Endothelial cell of umbilical vein (primary cell): ENCODE results near the gene SSC5D.

ENCODE experiments used
- CTCF ChIP-seq, 2 donors: IDR thresholded peaks; 1 replicate in 1 of 2; 2 replicates in 1 of 2; pipeline ENCODE4 v1.5.1; 2011; ENCODE audit warnings: low read length in 2 of 2, mild to moderate bottlenecking in 2 of 2, moderate library complexity in 2 of 2, control low read depth in 1 of 2, inconsistent platforms in 1 of 2, low read depth in 1 of 2; ENCODE audit not compliant: insufficient read depth in 1 of 2; ENCODE audit errors: extremely low read depth in 1 of 2
- EZH2 ChIP-seq: IDR thresholded peaks from 2 replicates; pipeline ENCODE4 v1.6.1; 2012; ENCODE audit warnings: borderline replicate concordance, low read depth, mild to moderate bottlenecking, moderate library complexity, low read length, inconsistent platforms; ENCODE audit not compliant: severe bottlenecking
- FOS ChIP-seq: IDR thresholded peaks from 2 replicates; pipeline ENCODE4 v1.6.1; 2011; ENCODE audit warnings: mild to moderate bottlenecking, low read length, moderate library complexity, borderline replicate concordance; ENCODE audit not compliant: insufficient read depth
- JUN ChIP-seq: IDR thresholded peaks from 2 replicates; pipeline ENCODE4 v1.6.1; 2011; ENCODE audit warnings: borderline replicate concordance, low read depth; ENCODE audit not compliant: insufficient read length, insufficient read depth
- MAX ChIP-seq: IDR thresholded peaks from 2 replicates; pipeline ENCODE4 v1.6.1; 2011; ENCODE audit not compliant: insufficient read depth, insufficient read length
- MYC ChIP-seq: IDR thresholded peaks from one replicate; pipeline ENCODE4 v1.6.1; 2011; ENCODE audit warnings: mild to moderate bottlenecking, low read depth, low read length
- POLR2A ChIP-seq: IDR thresholded peaks from 2 replicates; pipeline ENCODE4 v1.6.1; 2012; ENCODE audit warnings: low read depth, mild to moderate bottlenecking, control low read depth, low read length
- POLR2AphosphoS5 ChIP-seq: IDR thresholded peaks from 2 replicates; pipeline ENCODE4 v1.6.1; 2012; ENCODE audit warnings: low read depth, mild to moderate bottlenecking, control low read depth, low read length, moderate library complexity; ENCODE audit not compliant: insufficient read depth

- TF ChIP-seq POLR2A (no peak), EZH2 (no peak), MAX (no peak), CTCF (IDR thresholded peaks at IDR 0.05; ENCODE audit: extremely low read depth in 1 of 2, insufficient read depth in 1 of 2, low read depth in 1 of 2, low read length in 2 of 2) (no peak), POLR2AphosphoS5 (no peak), JUN (no peak), MYC (no peak), FOS (no peak)
Measured at GRCh38 chr19:55535965-55536350, 47.7 kb downstream of the SSC5D start.
